RWPE2 (cell line): ENCODE measurements around the gene HAO1.

Experiments
- ATAC-seq: fragments of 200-7000 bp; cut with Tn5 transposase; 3 replicates; pipeline ENCODE4 v1.9.1; 2021; ENCODE audit warnings: low read depth
- DNase-seq: peaks from one replicate; pipeline ENCODE4 v3.0.0-alpha.2; 2020; ENCODE audit warnings: low spot score
- H3K27ac ChIP-seq: fragments of 450-650 bp; 2 replicates; pipeline ENCODE4 v1.5.1; 2017; ENCODE audit warnings: mild to moderate bottlenecking; ENCODE audit not compliant: poor library complexity, severe bottlenecking
- H3K27me3 ChIP-seq: fragments of 250-450 bp; sonication (Bioruptor Pico); 2 replicates; pipeline ENCODE4 v1.5.1; 2021; ENCODE audit warnings: mild to moderate bottlenecking, moderate library complexity; ENCODE audit not compliant: insufficient read depth, poor library complexity, severe bottlenecking
- H3K36me3 ChIP-seq: fragments of 250-450 bp; sonication (Bioruptor Pico); 2 replicates; pipeline ENCODE4 v1.5.1; 2020; ENCODE audit warnings: low read depth, mild to moderate bottlenecking, moderate library complexity
- H3K4me1 ChIP-seq: fragments of 250-450 bp; sonication (Bioruptor Pico); 2 replicates; pipeline ENCODE4 v1.5.1; 2021; ENCODE audit warnings: mild to moderate bottlenecking, moderate library complexity; ENCODE audit not compliant: insufficient read depth, poor library complexity, severe bottlenecking
- H3K4me3 ChIP-seq: fragments of 250-450 bp; sonication (Bioruptor Pico); 2 replicates; pipeline ENCODE4 v1.5.1; 2021; ENCODE audit warnings: mild to moderate bottlenecking, moderate library complexity; ENCODE audit not compliant: severe bottlenecking
- H3K9me3 ChIP-seq: fragments of 250-450 bp; sonication (Bioruptor Pico); 2 replicates; pipeline ENCODE4 v1.5.1; 2021; ENCODE audit warnings: mild to moderate bottlenecking, moderate library complexity; ENCODE audit not compliant: severe bottlenecking
- TF ChIP-seq, protein P1 (sequence below): fragments of 450-650 bp; IDR thresholded peaks from one replicate; pipeline ENCODE4 v1.5.1; 2017; ENCODE audit warnings: mild to moderate bottlenecking, moderate library complexity; ENCODE audit not compliant: poor library complexity, severe bottlenecking

The HAO1 gene

DNA sequence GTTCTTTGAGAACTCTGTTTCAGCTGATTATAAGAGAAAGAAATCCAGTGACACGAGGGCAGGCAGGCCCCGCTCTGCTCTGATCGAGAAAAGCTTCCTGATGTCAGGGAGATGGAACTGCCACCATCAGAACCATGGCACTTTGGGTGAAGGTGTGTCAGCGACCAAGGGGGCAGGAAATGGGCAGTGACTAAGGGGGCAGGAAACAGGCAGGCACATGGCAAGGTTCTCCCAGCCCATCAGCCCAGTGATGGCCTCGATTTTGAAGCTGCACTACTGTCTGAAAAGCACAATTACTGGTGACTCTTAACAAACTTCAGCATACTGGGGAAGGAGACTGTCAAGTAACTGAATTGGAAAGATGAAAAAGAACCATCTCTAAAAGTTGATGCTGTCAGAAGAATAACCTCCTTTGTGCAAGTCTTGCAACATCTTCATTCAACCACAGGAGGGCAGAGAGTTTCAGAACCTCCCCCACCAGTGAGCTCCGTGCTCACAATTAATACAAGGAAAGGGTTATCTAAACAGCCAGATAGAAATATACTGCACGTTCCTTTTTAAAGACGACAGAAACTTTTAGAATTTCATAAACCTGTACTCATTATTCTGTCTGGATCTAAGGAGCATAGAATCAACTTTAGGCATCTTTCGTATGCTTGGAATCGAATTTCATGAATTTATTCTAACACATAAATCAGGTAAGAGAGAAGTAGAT, 40.2 kb upstream of the HAO1 start:
- Histone ChIP-seq H3K36me3 (0 out of 2 replicates have a peak, but pooled peaks cover 4% of the 10 kb centered on the region), H3K27ac (no peak overlapping the region)
- peak; percentile 57; the same call in 2 of the 3 replicates for ATAC-seq

DNA sequence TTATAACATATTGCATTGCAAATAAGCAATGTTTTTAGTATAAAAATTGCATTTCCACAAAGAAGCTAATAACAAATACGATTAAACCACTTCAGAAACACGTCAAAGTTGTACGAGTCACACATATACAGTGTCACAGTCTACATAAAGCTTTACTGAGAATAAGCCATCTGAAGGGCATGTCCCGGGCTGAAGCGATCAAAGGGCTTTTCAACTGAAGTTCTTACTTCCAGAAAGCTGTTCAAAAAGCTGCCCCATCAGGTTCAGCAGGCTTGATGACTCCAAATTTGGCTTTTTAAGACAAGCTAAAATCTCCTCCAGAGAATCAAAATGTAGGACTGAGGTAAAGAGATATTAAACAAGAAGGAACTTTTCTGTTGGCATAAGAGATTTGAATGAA, 37.5 kb upstream of the HAO1 start:
- no peak overlapping the region for H3K4me3 ChIP-seq
- H3K36me3 ChIP-seq = 0 out of 2 replicates have a peak, but pooled peaks cover 4% of the 10 kb centered on the region
- no peaks in the 10 kb centered on the region for H3K27me3 ChIP-seq
- ATAC-seq = no peak
- H3K9me3 ChIP-seq = no peaks in the 10 kb centered on the region
- DNase-seq = no peak
- no peak overlapping the region for H3K27ac ChIP-seq
- TF ChIP-seq, protein P1, sequence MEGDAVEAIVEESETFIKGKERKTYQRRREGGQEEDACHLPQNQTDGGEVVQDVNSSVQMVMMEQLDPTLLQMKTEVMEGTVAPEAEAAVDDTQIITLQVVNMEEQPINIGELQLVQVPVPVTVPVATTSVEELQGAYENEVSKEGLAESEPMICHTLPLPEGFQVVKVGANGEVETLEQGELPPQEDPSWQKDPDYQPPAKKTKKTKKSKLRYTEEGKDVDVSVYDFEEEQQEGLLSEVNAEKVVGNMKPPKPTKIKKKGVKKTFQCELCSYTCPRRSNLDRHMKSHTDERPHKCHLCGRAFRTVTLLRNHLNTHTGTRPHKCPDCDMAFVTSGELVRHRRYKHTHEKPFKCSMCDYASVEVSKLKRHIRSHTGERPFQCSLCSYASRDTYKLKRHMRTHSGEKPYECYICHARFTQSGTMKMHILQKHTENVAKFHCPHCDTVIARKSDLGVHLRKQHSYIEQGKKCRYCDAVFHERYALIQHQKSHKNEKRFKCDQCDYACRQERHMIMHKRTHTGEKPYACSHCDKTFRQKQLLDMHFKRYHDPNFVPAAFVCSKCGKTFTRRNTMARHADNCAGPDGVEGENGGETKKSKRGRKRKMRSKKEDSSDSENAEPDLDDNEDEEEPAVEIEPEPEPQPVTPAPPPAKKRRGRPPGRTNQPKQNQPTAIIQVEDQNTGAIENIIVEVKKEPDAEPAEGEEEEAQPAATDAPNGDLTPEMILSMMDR = no peak
- H3K4me1 ChIP-seq = no peaks in the 10 kb centered on the region

More for the DNA sequence above, 40.2 kb upstream of the HAO1 start:
- Histone ChIP-seq H3K4me1 (no peaks in the 10 kb centered on the region), H3K4me3 (no peak overlapping the region), H3K27me3 (no peaks in the 10 kb centered on the region), H3K9me3 (no peaks in the 10 kb centered on the region)
- TF ChIP-seq, protein P1 = peak; percentile 55
- no peak for DNase-seq

DNA sequence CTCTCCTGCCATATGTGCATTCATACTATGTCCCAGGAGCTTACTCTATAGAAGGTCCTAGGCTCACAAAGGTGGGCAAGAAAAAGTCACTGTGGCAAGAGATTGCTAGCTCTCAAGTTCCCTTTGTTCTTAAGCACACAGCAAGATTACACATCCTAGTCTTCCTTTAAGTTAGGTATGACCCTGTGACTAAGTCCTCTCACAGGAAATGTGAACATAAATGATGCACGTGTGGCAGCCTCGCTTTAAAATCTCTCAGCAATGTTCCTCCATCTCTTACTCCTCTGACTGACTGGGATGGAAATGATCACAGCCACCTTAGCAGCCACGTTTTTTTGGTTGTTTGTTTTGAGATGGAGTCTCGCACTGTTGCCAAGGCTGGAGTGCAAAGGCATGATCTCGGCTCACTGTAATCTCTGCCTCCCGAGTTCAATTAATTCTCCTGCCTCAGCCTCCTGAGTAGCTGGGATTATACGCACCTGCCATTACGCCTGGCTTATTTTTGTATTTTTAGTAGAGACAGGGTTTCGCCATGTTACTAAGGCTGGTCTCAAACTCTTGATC, 35.7 kb upstream of the HAO1 start:
- TF ChIP-seq, protein P1 = no peak
- no peaks in the 10 kb centered on the region for H3K27me3 ChIP-seq
- ATAC-seq = 0 out of 3 replicates have a peak, but pooled peaks have one; percentile 23

DNA sequence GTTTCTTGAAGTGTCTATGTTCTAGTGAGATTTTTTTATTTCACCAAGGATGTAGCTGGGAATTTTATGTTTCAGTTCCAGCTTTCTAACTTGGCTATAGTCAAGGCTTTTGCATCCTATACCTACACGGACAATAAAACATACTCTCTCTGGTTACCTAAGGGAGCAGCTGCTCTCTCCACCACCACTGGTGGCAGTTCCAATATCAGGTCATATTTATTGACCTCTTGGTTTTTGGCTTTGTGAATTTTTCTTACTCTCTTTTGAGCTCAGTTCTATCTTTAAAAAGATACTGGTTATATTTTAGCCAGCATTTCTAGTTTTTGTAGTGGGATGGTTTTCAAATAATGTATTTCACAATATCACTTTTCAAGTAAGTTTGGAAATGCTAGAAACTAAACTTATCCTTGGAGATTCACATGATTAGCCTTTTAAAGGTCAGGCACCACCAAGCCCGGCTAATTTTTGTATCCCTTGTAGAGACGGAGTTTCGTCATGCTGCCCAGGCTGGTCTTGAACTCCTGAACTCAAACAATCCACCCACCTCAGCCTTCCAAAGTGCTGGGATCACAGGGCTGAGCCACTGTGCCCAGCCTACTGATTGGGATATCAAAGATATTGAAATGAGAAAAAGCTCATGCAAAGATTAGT, 34.7 kb upstream of the HAO1 start:
- no peak for ATAC-seq
- TF ChIP-seq, protein P1 = no peak
- no peaks in the 10 kb centered on the region for H3K27me3 ChIP-seq
- H3K9me3 ChIP-seq = no peaks in the 10 kb centered on the region
- no peaks in the 10 kb centered on the region for H3K4me1 ChIP-seq
- H3K27ac ChIP-seq = no peak overlapping the region
- H3K36me3 ChIP-seq = 0 out of 2 replicates have a peak, but pooled peaks cover 2% of the 10 kb centered on the region
- H3K4me3 ChIP-seq = no peak overlapping the region
- DNase-seq = no peak

More for the DNA sequence above, 35.7 kb upstream of the HAO1 start:
- Histone ChIP-seq H3K36me3 (0 out of 2 replicates have a peak, but pooled peaks cover 4% of the 10 kb centered on the region), H3K9me3 (no peaks in the 10 kb centered on the region), H3K27ac (no peak overlapping the region), H3K4me1 (no peaks in the 10 kb centered on the region), H3K4me3 (no peak overlapping the region)
- DNase-seq = no peak
